ENCODE data around the gene ELFN1.

The ELFN1 gene

GRCh38 chr7:1725199-1725690 lies 55.2 kb downstream of the ELFN1 start:
- no peak for DNase-seq (ENCODE audit: low read depth in 2 of 2)

DNA sequence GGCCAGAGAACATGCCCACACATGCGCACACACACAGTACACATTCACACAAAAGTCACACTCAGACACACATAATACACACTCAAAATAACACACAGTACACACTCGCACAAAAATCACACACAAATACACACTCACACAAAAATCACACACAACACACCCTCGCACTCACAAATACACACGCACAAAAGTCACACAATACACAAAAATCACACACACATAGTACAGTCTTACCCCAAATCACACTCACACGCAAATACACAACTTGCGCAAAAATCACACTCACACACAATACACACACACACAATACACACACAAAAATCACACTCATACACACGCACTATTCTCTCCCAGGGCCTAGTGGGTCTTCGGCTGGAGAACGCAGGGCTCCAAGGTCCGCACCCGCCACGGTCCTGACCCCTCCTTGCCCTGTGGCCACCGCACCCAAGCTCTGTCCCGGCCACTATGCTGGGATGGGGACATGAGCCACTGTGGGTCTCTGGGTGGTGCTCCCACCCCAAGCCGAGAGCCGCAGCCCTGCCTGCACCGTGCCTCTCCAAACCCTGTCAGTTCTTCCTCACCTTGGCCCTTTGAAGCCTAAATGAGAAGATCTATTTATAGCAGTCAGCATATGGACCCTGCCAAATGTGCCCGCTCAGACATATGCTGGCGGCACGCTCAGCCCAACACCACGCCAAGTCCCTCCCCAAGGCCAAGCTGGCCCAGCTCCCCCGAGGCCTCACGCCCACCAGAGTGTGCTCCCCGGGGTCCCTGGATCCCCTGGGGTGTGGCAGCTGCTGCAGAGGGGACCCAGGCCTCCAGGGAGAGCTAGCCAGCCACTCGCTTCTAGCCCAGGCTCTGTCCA lies 55.9 kb downstream of the ELFN1 start:
- DNase-seq (ENCODE audit: low read depth in 2 of 2): no peak

- DNase-seq (ENCODE audit: low read depth in 2 of 2): no peak
Observed at GRCh38 chr7:1727079-1727478, 57.0 kb downstream of the ELFN1 start.

DNA sequence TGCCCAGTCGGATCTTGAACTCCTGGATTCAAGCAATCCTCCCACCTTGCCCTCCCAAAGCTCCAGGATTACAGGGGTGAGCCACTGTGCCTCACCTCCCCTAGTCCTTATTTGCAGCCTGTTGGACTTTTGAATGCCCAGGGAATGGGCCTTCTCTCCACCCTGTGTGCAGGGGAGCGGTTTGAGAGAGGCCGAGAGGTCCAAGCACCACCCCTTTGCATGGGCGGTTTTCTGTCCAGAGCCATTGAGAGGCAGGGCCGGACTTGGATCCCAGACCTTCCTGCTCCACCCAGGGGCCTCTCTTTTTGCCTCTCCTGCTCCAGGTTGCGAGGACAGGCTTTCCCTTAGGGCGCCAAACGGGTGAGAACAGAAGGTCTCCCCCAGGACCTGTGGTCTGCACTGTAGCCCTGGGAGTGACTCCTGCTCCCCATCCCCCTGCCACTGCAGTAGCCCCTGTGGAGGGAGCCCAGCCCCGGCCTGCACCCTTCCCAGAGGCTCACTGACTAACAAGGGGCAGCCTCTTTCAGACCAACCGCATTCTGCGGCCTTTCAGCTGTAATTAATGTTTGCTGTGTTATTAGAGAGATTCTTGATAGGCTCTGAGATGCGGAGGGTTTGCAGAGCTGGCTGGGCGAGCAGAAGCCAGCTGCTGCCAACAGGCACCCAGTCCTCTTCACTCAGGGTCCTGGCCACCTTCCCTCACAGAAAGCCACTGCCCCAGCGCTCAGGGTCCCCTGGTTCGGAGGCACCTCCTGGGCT lies 57.9 kb downstream of the ELFN1 start:
- no peak for DNase-seq (ENCODE audit: low read depth in 2 of 2)

GRCh38 chr7:1729183-1729582 lies 59.1 kb downstream of the ELFN1 start:
- DNase-seq (ENCODE audit: low read depth in 2 of 2): no peak

GRCh38 chr7:1729773-1730172 lies 59.7 kb downstream of the ELFN1 start:
- DNase-seq (ENCODE audit: low read depth in 2 of 2): no peak

- no peak for DNase-seq (ENCODE audit: low read depth in 2 of 2)
Observed at GRCh38 chr7:1732072-1732471, 62.0 kb downstream of the ELFN1 start.

GRCh38 chr7:1732645-1733044 lies 62.6 kb downstream of the ELFN1 start:
- DNase-seq (ENCODE audit: low read depth in 2 of 2): no peak

DNA sequence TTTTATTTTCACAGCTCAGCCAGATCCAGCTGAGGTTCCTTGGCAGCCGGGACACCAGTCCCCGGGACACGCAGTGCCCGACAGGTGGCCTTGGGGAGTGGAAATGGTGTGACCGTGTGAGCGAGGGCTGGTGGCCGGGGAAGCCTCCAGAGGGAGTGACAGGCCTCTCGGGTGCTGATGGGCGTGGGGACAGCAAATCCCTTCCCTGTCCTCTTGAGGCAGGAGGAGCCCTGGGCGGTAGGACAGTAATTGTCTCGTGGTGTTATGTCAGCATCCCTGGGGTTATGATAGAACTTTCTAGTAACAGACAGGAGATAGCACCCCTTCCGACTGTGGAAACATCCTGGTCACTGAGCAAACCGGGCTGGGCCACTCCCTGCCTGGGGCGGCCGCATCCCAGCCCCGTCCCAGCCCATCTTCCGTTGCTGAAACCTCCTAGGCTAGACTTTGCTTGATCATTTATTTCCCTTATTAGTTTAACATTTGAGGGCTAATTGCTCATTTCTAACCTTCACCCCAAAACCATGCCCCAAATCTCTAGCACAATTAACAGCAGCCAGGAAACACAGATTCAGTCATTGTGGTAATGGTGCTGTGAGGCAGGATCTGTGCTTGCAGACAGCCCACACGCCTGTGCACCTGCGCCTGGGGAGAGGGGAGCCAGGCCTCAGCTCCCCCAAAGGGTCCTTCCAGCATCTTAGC lies 63.3 kb downstream of the ELFN1 start:
- DNase-seq (ENCODE audit: low read depth in 2 of 2): no peak

DNA sequence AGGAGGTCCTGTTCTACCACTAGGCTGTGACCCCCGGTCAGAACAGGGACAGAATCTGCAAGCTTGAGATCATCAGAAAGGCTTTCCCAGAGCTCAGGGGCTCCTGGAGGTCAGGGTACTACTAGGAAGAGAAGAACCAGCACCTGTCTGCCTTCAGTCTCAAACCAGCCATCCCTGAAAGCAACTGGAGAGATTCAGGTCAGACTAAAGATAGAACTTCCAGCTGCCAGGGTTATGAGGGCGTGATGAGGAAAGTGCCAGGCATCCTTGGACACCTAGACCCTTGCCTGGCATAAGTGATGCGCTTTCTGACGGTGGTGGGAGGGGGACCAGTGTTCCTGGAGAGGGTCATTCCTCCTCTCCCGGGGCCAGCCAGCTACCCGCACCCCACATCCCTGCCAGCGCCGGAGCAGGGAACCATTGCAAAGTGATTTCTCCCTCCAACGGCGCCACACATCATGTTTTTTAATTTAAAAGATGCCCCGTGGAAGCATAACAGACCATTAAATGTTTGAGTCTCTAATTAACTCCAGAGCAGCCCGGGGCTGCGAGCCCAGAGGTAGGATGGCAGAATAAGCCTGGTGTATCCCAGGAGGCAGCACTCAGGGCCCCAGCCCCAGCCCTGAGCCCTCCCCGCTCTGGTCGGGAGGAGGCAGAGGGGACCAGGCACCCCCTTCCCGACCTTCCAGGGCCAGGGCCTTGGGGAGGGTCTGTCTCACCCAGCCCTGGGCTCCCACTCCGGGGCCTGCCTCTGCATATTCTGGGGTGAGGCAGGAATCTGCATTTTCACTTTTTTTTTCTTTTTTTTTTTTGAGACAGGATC lies 64.0 kb downstream of the ELFN1 start:
- no peak for DNase-seq (ENCODE audit: low read depth in 2 of 2)

DNA sequence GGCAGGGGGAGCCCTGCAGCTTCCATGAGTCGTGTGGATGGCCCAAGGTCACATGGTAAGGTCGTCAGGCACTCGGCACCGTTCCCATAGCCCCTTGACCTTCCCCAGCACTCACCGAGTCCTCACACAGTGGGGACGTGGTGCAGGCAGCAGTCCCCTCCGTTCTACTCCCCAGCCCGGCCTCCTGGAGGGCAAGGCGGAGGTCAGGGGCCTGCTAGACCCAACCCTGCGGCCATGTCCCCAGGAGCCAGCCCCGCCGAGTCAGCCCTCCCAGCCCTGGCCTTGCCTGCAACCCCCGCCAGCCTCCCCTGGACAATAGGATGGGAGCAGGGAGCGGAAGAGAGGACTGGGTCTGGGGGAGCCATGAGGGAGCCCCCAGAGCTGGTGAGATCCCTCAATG lies 65.2 kb downstream of the ELFN1 start:
- no peak for DNase-seq (ENCODE audit: low read depth in 2 of 2)

DNA sequence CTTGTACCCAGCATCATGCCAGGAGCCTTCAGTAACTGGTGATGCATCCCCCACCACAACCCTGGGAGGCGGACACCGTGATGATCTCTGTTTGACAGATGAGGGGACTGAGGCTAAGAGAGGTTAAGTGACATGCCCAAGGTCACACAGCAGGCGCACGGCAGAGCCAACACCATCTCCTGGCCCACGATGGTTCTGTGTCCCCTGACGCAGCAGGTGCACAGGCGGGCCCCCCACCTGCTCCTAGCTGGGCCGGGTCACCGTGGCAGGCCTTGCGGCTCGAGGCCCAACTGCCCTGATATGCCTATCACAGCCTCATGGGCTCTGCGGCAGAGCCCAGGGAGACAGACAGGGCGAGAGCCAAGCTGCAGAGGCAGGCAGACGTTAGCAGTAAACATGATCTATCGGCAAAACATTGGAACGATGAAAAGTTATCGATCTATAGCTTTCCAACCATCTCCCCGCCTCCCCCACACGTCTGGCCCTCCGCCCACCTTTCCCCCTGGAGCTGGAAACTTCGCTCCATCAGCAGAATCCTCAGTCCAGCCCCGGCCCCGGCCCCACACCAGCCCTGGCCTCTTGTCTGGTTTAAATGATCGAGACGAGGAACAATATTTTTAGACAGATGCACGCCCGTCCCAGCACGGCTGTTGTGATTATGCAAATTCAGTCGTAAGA lies 65.9 kb downstream of the ELFN1 start:
- DNase-seq (ENCODE audit: low read depth in 2 of 2): no peak

DNA sequence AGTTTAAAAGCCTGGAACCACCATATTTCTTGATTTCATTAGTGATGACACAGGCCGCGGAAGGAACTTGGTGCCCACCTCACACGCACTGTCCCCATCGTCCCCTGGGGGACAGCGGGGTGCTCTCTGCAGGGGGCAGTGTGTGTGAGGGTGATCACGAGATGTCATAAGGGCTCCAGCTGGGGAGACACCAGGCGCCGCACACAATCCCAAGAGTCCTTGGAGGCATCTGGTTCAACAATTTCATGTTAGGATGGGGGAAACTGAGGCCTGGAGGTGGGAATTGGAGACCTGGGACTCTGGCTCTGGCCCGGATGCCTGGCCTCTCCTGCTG lies 66.4 kb downstream of the ELFN1 start:
- DNase-seq (ENCODE audit: low read depth in 2 of 2): no peak

DNA sequence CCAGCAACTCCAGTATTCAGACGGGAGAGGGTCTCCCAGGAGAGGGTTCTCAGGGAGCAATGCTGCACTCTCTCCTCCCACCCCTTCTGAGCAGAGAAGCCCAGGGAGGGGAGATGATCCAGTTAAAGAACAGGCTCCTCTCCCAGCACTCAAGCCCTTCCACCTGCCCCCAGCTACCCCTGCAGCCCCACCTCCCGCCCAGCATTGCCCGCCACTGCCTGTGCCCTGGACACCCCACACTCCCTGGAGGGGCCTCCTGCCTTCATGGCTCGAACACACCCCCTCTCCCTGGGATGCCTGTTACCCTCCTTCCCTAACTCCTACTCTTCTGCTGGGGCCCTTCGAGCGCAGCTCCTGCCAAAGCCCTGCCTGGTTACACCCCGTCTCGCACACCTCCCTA lies 66.8 kb downstream of the ELFN1 start:
- no peak for DNase-seq (ENCODE audit: low read depth in 2 of 2)

- DNase-seq (ENCODE audit: low read depth in 2 of 2): no peak
Observed at GRCh38 chr7:1737523-1737922, 67.4 kb downstream of the ELFN1 start.

GRCh38 chr7:1737956-1738355 lies 67.9 kb downstream of the ELFN1 start:
- no peak for DNase-seq (ENCODE audit: low read depth in 2 of 2)

- no peak for DNase-seq (ENCODE audit: low read depth in 2 of 2)
Observed at GRCh38 chr7:1738511-1738910, 68.4 kb downstream of the ELFN1 start.

- DNase-seq (ENCODE audit: low read depth in 2 of 2): no peak
Observed at GRCh38 chr7:1738956-1739355, 68.9 kb downstream of the ELFN1 start.

- no peak for DNase-seq (ENCODE audit: low read depth in 2 of 2)
Observed at GRCh38 chr7:1739593-1739992, 69.5 kb downstream of the ELFN1 start.

DNA sequence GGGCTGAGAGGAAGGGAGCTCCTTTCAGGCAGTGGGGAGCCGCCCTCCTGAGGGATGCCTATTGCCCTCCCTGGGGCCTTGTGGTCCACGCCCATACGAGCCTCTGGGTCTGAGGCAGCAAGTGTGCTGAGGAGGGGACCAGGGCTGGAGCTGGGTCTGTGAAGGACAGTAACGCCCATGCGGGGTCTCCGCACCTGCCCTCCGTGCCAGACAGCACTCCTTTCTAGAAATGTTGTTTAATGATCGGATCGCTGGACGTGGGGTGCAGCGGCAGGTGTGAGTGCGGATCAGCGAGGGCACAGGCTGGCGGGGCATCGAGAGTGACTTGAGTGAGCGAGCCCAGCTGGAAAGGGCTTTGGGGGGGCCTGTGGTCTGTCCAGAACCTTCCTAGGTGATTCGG lies 70.1 kb downstream of the ELFN1 start:
- no peak for DNase-seq (ENCODE audit: low read depth in 2 of 2)

DNA sequence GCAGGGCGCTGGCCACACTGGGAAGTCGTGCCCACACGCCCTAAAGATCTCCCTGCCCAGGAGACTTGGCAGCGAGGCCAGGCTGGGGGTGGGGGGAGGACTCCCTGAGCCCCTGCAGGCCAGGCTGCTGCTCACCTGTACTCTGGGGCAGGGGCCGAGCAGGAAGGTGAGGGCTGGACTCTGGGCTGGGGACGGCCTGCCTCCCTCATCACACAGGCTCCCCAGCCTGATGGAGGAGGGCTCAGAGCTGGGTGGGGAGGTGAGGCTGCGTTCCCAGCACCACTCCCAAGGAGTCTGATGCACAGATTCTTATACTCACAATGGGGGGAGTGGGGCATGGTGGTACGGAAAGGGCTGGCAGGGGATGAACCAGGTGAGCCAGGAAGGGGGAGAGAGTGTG lies 71.2 kb downstream of the ELFN1 start:
- DNase-seq (ENCODE audit: low read depth in 2 of 2): no peak
